Ovary (tissue), 3 donors: ENCODE results near the gene F5.

Source experiments
- EP300 ChIP-seq: sonication (generic); formaldehyde crosslinking; IDR thresholded peaks from one replicate; pipeline ENCODE4 v1.6.1; 2017; ENCODE audit warnings: antibody characterized with exemption
- POLR2A ChIP-seq: fragments of 450-650 bp; IDR thresholded peaks from one replicate; pipeline ENCODE4 v1.6.1; 2017; ENCODE audit warnings: antibody characterized with exemption, mild to moderate bottlenecking, moderate library complexity
- TF ChIP-seq, protein P1 (sequence below), 3 donors: fragments of 450-650 bp in 2 of 3; fragments of 200-600 bp in 1 of 3; IDR thresholded peaks; one replicate each; pipeline versions ENCODE4 v1.5.1 to v1.8.0; 2016 to 2022; ENCODE audit warnings: antibody characterized with exemption in 3 of 3, mild to moderate bottlenecking in 1 of 3
- donor health status: DM: no; HTN: no; CAD: no.

DNA sequence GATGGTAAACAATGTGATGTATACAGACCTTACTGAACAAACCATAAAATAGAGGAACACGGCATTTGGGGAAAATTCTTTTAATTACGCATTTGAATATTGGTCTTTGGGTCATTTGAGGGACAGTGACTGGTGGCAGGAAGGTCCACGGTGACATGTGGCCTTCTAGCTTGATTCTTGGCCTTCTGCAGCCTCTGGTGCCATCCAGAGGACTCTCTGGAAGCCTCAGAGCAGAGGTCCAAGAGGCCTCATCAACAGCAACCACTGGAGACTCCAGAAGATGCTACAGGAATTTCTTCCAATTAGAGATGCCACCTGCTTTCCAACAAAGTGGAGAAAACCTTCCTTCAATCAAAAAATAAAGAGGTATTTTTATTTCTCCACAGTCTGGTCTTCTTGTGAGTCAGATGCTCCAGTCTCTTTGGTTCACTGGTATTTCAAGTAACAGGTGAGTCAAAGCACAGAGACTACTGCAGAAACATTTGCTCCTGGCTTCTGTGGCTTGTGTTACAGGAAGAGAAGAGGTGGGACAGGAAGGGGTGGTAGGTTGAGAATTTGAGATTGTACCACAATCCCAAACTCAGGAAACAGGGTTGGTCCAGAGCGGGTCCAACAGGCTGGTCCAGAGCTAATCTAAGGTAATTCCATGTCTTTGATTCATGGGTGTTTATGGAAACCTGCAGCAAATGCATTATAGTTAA, 2.7 kb upstream of the F5 start:
- TF ChIP-seq, protein P1, sequence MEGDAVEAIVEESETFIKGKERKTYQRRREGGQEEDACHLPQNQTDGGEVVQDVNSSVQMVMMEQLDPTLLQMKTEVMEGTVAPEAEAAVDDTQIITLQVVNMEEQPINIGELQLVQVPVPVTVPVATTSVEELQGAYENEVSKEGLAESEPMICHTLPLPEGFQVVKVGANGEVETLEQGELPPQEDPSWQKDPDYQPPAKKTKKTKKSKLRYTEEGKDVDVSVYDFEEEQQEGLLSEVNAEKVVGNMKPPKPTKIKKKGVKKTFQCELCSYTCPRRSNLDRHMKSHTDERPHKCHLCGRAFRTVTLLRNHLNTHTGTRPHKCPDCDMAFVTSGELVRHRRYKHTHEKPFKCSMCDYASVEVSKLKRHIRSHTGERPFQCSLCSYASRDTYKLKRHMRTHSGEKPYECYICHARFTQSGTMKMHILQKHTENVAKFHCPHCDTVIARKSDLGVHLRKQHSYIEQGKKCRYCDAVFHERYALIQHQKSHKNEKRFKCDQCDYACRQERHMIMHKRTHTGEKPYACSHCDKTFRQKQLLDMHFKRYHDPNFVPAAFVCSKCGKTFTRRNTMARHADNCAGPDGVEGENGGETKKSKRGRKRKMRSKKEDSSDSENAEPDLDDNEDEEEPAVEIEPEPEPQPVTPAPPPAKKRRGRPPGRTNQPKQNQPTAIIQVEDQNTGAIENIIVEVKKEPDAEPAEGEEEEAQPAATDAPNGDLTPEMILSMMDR (IDR thresholded peaks at IDR 0.05), result no peak
- TF ChIP-seq POLR2A, result no peak
- TF ChIP-seq EP300, result no peak
